ENCODE data around the gene KANSL1.
A peak's percentile ranks its signal among the peaks of the same experiment; 100 is the strongest.

KANSL1 gene

DNA sequence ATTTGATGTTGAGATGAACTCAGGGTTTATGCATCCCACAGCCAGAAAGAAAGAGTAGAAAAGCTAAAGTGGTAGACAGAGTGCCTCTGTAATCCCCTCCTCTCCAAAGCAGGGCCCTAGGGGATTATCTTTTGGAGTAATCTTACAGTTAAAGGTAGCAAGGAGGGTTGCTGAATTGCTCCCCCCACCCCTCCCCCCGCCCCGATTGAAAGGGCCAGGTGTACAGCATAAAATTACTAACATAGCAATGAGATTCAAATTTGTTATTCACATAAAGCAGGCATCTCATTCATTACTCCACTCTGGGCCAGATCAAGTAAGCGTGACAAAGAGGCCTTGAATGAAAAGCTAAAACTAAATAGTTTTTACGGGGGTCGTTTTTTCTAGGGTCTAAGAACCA is 121.4 kb downstream of the KANSL1 start:
- TF ChIP-seq, protein P1, sequence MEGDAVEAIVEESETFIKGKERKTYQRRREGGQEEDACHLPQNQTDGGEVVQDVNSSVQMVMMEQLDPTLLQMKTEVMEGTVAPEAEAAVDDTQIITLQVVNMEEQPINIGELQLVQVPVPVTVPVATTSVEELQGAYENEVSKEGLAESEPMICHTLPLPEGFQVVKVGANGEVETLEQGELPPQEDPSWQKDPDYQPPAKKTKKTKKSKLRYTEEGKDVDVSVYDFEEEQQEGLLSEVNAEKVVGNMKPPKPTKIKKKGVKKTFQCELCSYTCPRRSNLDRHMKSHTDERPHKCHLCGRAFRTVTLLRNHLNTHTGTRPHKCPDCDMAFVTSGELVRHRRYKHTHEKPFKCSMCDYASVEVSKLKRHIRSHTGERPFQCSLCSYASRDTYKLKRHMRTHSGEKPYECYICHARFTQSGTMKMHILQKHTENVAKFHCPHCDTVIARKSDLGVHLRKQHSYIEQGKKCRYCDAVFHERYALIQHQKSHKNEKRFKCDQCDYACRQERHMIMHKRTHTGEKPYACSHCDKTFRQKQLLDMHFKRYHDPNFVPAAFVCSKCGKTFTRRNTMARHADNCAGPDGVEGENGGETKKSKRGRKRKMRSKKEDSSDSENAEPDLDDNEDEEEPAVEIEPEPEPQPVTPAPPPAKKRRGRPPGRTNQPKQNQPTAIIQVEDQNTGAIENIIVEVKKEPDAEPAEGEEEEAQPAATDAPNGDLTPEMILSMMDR (conservative IDR thresholded peaks at IDR 0.05; ENCODE audit: low read length) = no peak
- H3K4me3 ChIP-seq (ENCODE audit: low read length) = no peak overlapping the region
- DNase-seq (ENCODE audit: low read depth) = no peak

DNA sequence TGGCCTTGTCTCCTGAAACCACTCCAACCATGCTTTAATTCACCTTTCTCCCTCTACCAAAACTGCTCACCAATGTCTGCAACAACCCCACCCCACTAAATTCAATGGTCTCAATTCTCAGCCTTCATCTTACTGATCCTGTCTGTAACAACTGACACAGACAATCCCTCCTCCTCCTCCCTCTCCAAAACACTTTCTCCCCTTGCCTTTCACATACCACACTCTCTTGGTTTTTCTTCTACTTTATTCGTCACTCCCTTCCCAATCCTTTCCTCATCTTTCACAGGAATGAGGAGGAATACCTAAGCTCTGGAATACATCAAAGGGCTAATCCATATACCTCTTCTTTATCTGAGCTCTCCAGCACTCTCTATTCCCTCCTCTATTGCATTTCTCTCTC is 128.8 kb downstream of the KANSL1 start:
- H3K4me3 ChIP-seq (ENCODE audit: low read length) = no peak overlapping the region
- DNase-seq (ENCODE audit: low read depth) = no peak
- TF ChIP-seq, protein P1 (conservative IDR thresholded peaks at IDR 0.05; ENCODE audit: low read length) = no peak

DNA sequence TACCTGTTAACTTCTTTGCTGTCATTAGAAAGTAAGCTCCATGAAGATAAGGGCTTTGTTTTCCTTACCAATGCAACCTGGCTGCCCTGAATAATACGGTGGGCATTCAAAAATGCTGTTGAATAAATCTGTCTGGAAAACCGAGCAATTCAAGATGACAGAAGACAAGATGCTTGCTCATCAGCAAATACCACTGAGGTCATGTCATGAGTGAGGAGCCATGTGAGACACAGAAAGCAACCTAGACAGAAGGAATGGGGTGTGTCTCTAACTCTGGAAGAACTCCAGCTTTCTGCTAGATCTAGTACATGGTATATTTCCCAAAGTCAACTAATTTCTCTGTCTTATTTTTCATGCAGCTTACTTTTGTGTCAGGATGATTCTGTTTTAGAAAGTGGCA is 130.0 kb downstream of the KANSL1 start:
- DNase-seq (ENCODE audit: low read depth) = peak; percentile 89
- no peak overlapping the region for H3K4me3 ChIP-seq (ENCODE audit: low read length)
- TF ChIP-seq, protein P1 (conservative IDR thresholded peaks at IDR 0.05; ENCODE audit: low read length) = no peak

DNA sequence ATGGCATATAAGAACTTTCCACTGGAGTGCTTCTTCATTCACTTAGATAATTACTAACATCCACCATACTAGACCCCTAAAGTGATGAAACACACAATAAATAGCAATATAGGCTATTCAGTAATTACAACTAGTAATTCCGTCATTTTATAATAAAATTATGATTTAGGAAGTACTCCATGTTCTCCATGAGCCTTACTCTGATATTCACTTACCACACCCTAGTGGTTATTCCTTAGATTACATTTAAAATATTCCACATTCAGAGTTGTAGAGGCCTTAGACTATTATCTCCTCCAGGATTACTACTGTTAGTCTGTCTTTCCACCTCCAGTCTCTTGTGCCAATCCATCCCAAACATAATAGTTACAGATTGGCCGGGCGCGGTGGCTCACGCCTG is 131.8 kb downstream of the KANSL1 start:
- TF ChIP-seq, protein P1 (conservative IDR thresholded peaks at IDR 0.05; ENCODE audit: low read length) = peak; percentile 36
- H3K4me3 ChIP-seq (ENCODE audit: low read length) = no peak overlapping the region
- no peak for DNase-seq (ENCODE audit: low read depth)

DNA sequence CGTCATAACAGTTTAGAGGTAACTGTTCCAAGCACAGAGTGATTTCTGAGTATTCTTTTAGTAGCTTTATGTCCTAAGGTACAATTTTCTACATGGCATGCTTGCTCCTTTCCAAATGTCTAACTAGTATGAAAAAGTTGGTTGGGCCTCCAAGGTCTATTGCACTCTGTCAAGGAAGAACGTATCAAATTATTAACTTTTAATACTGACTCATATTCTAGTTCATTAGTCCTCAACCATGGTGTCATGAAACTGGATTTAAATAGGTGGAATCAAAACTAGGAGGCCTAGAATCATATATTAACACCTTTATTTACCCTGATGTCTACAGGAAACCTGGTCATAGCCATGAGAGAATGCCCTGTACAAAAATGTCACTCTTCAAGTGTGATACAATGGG is 132.8 kb downstream of the KANSL1 start:
- TF ChIP-seq, protein P1 (conservative IDR thresholded peaks at IDR 0.05; ENCODE audit: low read length) = no peak
- no peak overlapping the region for H3K4me3 ChIP-seq (ENCODE audit: low read length)
- no peak for DNase-seq (ENCODE audit: low read depth)

DNA sequence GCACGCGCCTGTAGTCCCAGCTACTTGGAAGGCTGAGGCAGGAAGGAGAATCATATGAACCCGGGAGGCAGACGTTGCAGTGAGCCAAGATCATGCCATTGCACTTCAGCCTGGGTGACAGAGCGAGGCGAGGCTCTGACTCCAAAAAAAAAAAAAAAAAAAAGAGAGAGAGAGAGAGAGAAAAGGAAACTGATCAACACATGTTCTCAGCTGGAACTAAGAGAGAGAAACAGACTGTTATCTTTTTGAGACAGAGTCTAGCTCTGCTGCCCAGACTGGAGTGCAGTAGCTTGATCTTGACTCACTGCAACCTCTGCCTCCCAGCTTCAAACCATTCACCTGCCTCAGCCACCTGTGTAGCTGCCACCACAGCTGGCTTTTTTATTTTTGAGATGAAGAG is 133.7 kb downstream of the KANSL1 start:
- TF ChIP-seq, protein P1 (conservative IDR thresholded peaks at IDR 0.05; ENCODE audit: low read length) = no peak
- no peak for DNase-seq (ENCODE audit: low read depth)
- H3K4me3 ChIP-seq (ENCODE audit: low read length) = no peak overlapping the region

DNA sequence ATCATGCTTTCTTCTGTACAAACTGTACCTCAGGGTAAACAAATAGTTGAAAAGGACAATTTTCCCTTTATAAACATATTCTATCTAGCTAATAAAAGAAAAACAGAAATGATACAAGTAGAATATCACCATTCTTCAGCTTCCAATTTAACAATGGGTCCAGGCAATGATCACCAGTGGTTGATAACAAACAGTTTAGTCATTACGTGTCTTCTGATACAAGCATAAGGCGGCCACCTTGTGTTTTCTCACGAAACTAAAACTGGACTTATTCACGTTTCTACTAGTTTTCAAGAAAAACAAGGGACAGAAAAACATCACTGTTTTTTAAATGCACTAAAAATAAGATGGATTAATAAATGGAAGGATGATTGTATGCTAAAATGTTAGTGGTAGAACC is 135.9 kb downstream of the KANSL1 start:
- no peak overlapping the region for H3K4me3 ChIP-seq (ENCODE audit: low read length)
- no peak for DNase-seq (ENCODE audit: low read depth)
- TF ChIP-seq, protein P1 (conservative IDR thresholded peaks at IDR 0.05; ENCODE audit: low read length) = no peak

Data from AG10803 (cell line).